ENCODE measurements around the gene OR1S1.
"Not testable (repeated sequence)": the region's sequence is repeated elsewhere in the genome, so short reads cannot be mapped to it uniquely, and the experiment has no call there.

OR1S1 gene

GRCh38 chr11:58212420-58212819, at the start of gene OR1S1:
OR1S1 (plus strand) TSS chr11:58212720.
- DNase-seq (ENCODE audit: low read depth in 2 of 3, low spot score in 2 of 3) = not testable (repeated sequence)

GRCh38 chr11:58164389-58164788, 48.1 kb upstream of the OR1S1 start:
- DNase-seq (ENCODE audit: low read depth in 2 of 3, low spot score in 2 of 3) = no peak

GRCh38 chr11:58164990-58165389, 47.5 kb upstream of the OR1S1 start:
- no peak for DNase-seq (ENCODE audit: low read depth in 2 of 3, low spot score in 2 of 3)

- DNase-seq (ENCODE audit: low read depth in 2 of 3, low spot score in 2 of 3) = no peak
These were observed 46.9 kb upstream of the OR1S1 start for GRCh38 chr11:58165504-58166106.

GRCh38 chr11:58177409-58178054, 35.0 kb upstream of the OR1S1 start:
- DNase-seq (ENCODE audit: low read depth in 2 of 3, low spot score in 2 of 3) = no peak

- no peak for DNase-seq (ENCODE audit: low read depth in 2 of 3, low spot score in 2 of 3)
These were observed 34.1 kb upstream of the OR1S1 start for GRCh38 chr11:58178444-58178843.

GRCh38 chr11:58179648-58180047, 32.9 kb upstream of the OR1S1 start:
- DNase-seq (ENCODE audit: low read depth in 2 of 3, low spot score in 2 of 3) = no peak

GRCh38 chr11:58186938-58187337, 25.6 kb upstream of the OR1S1 start:
- DNase-seq (ENCODE audit: low read depth in 2 of 3, low spot score in 2 of 3) = no peak

GRCh38 chr11:58188770-58189169, 23.8 kb upstream of the OR1S1 start, which contains the start of gene OR9Q2:
OR9Q2 (plus strand) TSS chr11:58189070; CDS start chr11:58190491, 1,421 bp downstream.
- DNase-seq (ENCODE audit: low read depth in 2 of 3, low spot score in 2 of 3) = no peak

GRCh38 chr11:58192229-58192628, 20.3 kb upstream of the OR1S1 start:
- DNase-seq (ENCODE audit: low read depth in 2 of 3, low spot score in 2 of 3) = no peak

- DNase-seq (ENCODE audit: low read depth in 2 of 3, low spot score in 2 of 3) = no peak
These were observed 19.1 kb upstream of the OR1S1 start for GRCh38 chr11:58193391-58193790.

- DNase-seq (ENCODE audit: low read depth in 2 of 3, low spot score in 2 of 3) = no peak
These were observed 16.6 kb upstream of the OR1S1 start for GRCh38 chr11:58195939-58196338.

- DNase-seq (ENCODE audit: low read depth in 2 of 3, low spot score in 2 of 3) = no peak
These were observed 13.2 kb upstream of the OR1S1 start for GRCh38 chr11:58199271-58199670.

GRCh38 chr11:58204042-58204441, 8.5 kb upstream of the OR1S1 start, which contains the start of gene OR1S2:
OR1S2 (minus strand) TSS chr11:58204142; CDS start chr11:58204142, 0 bp downstream.
- no peak for DNase-seq (ENCODE audit: low read depth in 2 of 3, low spot score in 2 of 3)

GRCh38 chr11:58216476-58216875, 4.0 kb downstream of the OR1S1 start:
- no peak for DNase-seq (ENCODE audit: low read depth in 2 of 3, low spot score in 2 of 3)

- DNase-seq (ENCODE audit: low read depth in 2 of 3, low spot score in 2 of 3) = no peak
These were observed 10.2 kb downstream of the OR1S1 start for GRCh38 chr11:58222721-58223120.

GRCh38 chr11:58227956-58228615, 15.6 kb downstream of the OR1S1 start:
- DNase-seq (ENCODE audit: low read depth in 2 of 3, low spot score in 2 of 3) = no peak

- no peak for DNase-seq (ENCODE audit: low read depth in 2 of 3, low spot score in 2 of 3)
These were observed 31.4 kb downstream of the OR1S1 start for GRCh38 chr11:58243954-58244353.

- no peak for DNase-seq (ENCODE audit: low read depth in 2 of 3, low spot score in 2 of 3)
These were observed 42.4 kb downstream of the OR1S1 start for GRCh38 chr11:58254936-58255335.

GRCh38 chr11:58259983-58260382, 47.5 kb downstream of the OR1S1 start:
- no peak for DNase-seq (ENCODE audit: low read depth in 2 of 3, low spot score in 2 of 3)
